ENCODE measurements around the gene MDM1. TPM values are rescaled to one million over a fixed set of nuclear protein-coding genes. Genes with fewer than 3 reads are reported as not detected.

Gene MDM1
- total RNA-seq, 1 experiment from 2014 or later, result 10.0 TPM

GRCh38 chr12:68352067-68352466 lies 19.9 kb upstream of the MDM1 start:
- BruUV-seq (replicated peaks), result no TSS peak
- peaks cover 0 to 12% of the 10 kb centered on the region in 2 experiments; a peak in 1 of 4 replicates for H3K4me1 ChIP-seq (ENCODE audit: control insufficient read depth in 1 of 2, insufficient read depth in 2 of 2, low read length in 2 of 2)
- ChIA-PET POLR2A (no interaction called here), RAD21 (ENCODE audit: low non-redundant PET in 1 of 2, low total read pairs in 2 of 2, uncharacterized antibody in 2 of 2, unreplicated experiment in 2 of 2) (no interaction called here), CTCF (no interaction called here)
- no peak for DNase-seq (ENCODE audit: low read depth, low spot score)
- H4K20me1 ChIP-seq (ENCODE audit: insufficient read depth), result no peaks in the 10 kb centered on the region
- no peak overlapping the region for H3K27ac ChIP-seq (ENCODE audit: low read depth, low read length)
- ATAC-seq, result no peak
- peak overlapping the region; percentile 1 for H2AFZ ChIP-seq (ENCODE audit: low read depth, low read length, poor library complexity, severe bottlenecking)
- no peaks in the 10 kb centered on the region for H3K36me3 ChIP-seq (ENCODE audit: control insufficient read depth in 1 of 2, insufficient read depth in 2 of 2, low read length in 2 of 2)
- H3K4me3 ChIP-seq (replicated peaks in 1 of 2; ENCODE audit: low read depth in 1 of 2, low read length in 2 of 2), result no peak overlapping the region
- TF ChIP-seq ATF3 (IDR thresholded peaks at IDR 0.05), result no peak
- TF ChIP-seq SRF (IDR thresholded peaks at IDR 0.05; ENCODE audit: low read depth), result no peak
- no peak for TF ChIP-seq FOSL1 (IDR thresholded peaks at IDR 0.05; ENCODE audit: low read depth)
- no peak for TF ChIP-seq TCF7L2 (IDR thresholded peaks at IDR 0.05; ENCODE audit: borderline replicate concordance, extremely low read depth, insufficient read depth, insufficient read length)
- no peak for TF ChIP-seq CEBPB (IDR thresholded peaks at IDR 0.05; ENCODE audit: low read depth)
- no peak for TF ChIP-seq YY1 (IDR thresholded peaks at IDR 0.05; ENCODE audit: extremely low read depth, insufficient replicate concordance, low read depth, low read length)
- no peak for TF ChIP-seq POLR2A (IDR thresholded peaks at IDR 0.05; ENCODE audit: borderline replicate concordance, extremely low read depth, insufficient read depth, insufficient read length)
- no peak for TF ChIP-seq CBX3 (IDR thresholded peaks at IDR 0.05; ENCODE audit: low read depth)
- peak overlapping the region; percentile 9; the same call in 1 of the 2 replicates for H3K4me2 ChIP-seq (ENCODE audit: low read length)
- H3K9ac ChIP-seq (ENCODE audit: low read length), result no peak overlapping the region
- H3K9me2 ChIP-seq (ENCODE audit: insufficient read depth), result no peaks in the 10 kb centered on the region
- no peaks in the 10 kb centered on the region; the same call in 1 of the 2 replicates for H3K27me3 ChIP-seq (ENCODE audit: insufficient read depth, low read length)
- no peaks in the 10 kb centered on the region for H3K79me2 ChIP-seq (ENCODE audit: insufficient read depth, low read length)
- intact Hi-C loops (cut with micrococcal nuclease), result loop anchor here (10.0 kb wide), 2 partner anchors 313 to 393 kb away; partner anchors contain the start of gene SLC35E3
- no peaks in the 10 kb centered on the region for H3K9me3 ChIP-seq (ENCODE audit: control insufficient read depth in 1 of 2, insufficient read depth in 1 of 2, low read depth in 1 of 2, low read length in 2 of 2)

GRCh38 chr12:68350753-68351152 lies 18.6 kb upstream of the MDM1 start:
- H4K20me1 ChIP-seq (ENCODE audit: insufficient read depth), result no peaks in the 10 kb centered on the region
- H2AFZ ChIP-seq (ENCODE audit: low read depth, low read length, poor library complexity, severe bottlenecking), result no peak overlapping the region
- BruUV-seq (replicated peaks), result no TSS peak
- ChIA-PET POLR2A (interaction anchor here (0.8 kb wide), 1 partner anchor 150 kb away, joined by 3 read pairs; no protein-coding TSS in a partner anchor), RAD21 (ENCODE audit: low non-redundant PET in 1 of 2, low total read pairs in 2 of 2, uncharacterized antibody in 2 of 2, unreplicated experiment in 2 of 2) (no interaction called here), CTCF (interaction anchor here (0.8 kb wide), 1 partner anchor 8 kb away, joined by 4 read pairs; no protein-coding TSS in a partner anchor)
- H3K9ac ChIP-seq (ENCODE audit: low read length), result no peak overlapping the region
- no peak overlapping the region for H3K27ac ChIP-seq (ENCODE audit: low read depth, low read length)
- H3K9me2 ChIP-seq (ENCODE audit: insufficient read depth), result no peaks in the 10 kb centered on the region
- H3K27me3 ChIP-seq (ENCODE audit: insufficient read depth, low read length), result no peaks in the 10 kb centered on the region; the same call in 1 of the 2 replicates
- intact Hi-C loops (cut with micrococcal nuclease), result loop anchor here (10.0 kb wide), 2 partner anchors 314 to 394 kb away; partner anchors contain the start of gene SLC35E3
- H3K4me2 ChIP-seq (ENCODE audit: low read length), result 0 out of 2 replicates have a peak overlapping the region, but pooled peaks have one; percentile 9
- H3K79me2 ChIP-seq (ENCODE audit: insufficient read depth, low read length), result no peaks in the 10 kb centered on the region
- H3K36me3 ChIP-seq (ENCODE audit: control insufficient read depth in 1 of 2, insufficient read depth in 2 of 2, low read length in 2 of 2), result no peaks in the 10 kb centered on the region
- no peak overlapping the region for H3K4me3 ChIP-seq (replicated peaks in 1 of 2; ENCODE audit: low read depth in 1 of 2, low read length in 2 of 2)
- TF ChIP-seq ZBTB33 (IDR thresholded peaks at IDR 0.05; ENCODE audit: extremely low read depth, insufficient replicate concordance, low read length) (no peak), CEBPB (IDR thresholded peaks at IDR 0.05; ENCODE audit: low read depth) (no peak), ATF3 (IDR thresholded peaks at IDR 0.05) (no peak), ZNF274 (IDR thresholded peaks at IDR 0.05; ENCODE audit: low read depth, low read length) (no peak), TCF7L2 (IDR thresholded peaks at IDR 0.05; ENCODE audit: borderline replicate concordance, extremely low read depth, insufficient read depth, insufficient read length) (no peak), ZFX (IDR thresholded peaks at IDR 0.05) (no peak), RAD21 (IDR thresholded peaks at IDR 0.05; ENCODE audit: low read depth) (no peak), REST (IDR thresholded peaks at IDR 0.05; ENCODE audit: low read depth) (no peak), YY1 (IDR thresholded peaks at IDR 0.05; ENCODE audit: extremely low read depth, insufficient replicate concordance, low read depth, low read length) (no peak)
- ATAC-seq (no peak), DNase-seq (ENCODE audit: low read depth, low spot score) (no peak)
- H3K4me1 ChIP-seq (ENCODE audit: control insufficient read depth in 1 of 2, insufficient read depth in 2 of 2, low read length in 2 of 2), result peaks cover 0 to 12% of the 10 kb centered on the region in 2 experiments; a peak in 1 of 4 replicates
- no peaks in the 10 kb centered on the region for H3K9me3 ChIP-seq (ENCODE audit: control insufficient read depth in 1 of 2, insufficient read depth in 1 of 2, low read depth in 1 of 2, low read length in 2 of 2)
